Measurements from ENCODE around the gene IFIT2. TPM values are rescaled to one million over a fixed set of nuclear protein-coding genes. Genes with fewer than 3 reads are reported as not detected.
"Not testable (repeated sequence)": the region's sequence is repeated elsewhere in the genome, so short reads cannot be mapped to it uniquely, and the experiment has no call there.

Gene IFIT2
- total RNA-seq, 1 donor from 2014 or later, result not detected

GRCh38 chr10:89327803-89328441 lies 26.1 kb downstream of the IFIT2 start, which contains the start of gene IFIT3:
IFIT3 (plus strand) TSS chr10:89327997; CDS start chr10:89328074, 77 bp downstream.
- Mint-ChIP-seq H3K4me3 (ENCODE audit: unreplicated experiment) (no peak within 1 kb of the TSS), H3K27me3 (ENCODE audit: unreplicated experiment) (no peaks in the 10 kb centered on the region), H3K9me3 (ENCODE audit: unreplicated experiment) (no peaks in the 10 kb centered on the region), H3K4me1 (ENCODE audit: low read depth, unreplicated experiment) (peaks cover 8% of the 10 kb centered on the region), H3K27ac (ENCODE audit: unreplicated experiment) (no peak within 1 kb of the TSS), H3K36me3 (ENCODE audit: unreplicated experiment) (no peaks in the 10 kb centered on the region)
- no peak for DNase-seq
- TF ChIP-seq CTCF (IDR thresholded peaks at IDR 0.05; ENCODE audit: partially characterized antibody, unreplicated experiment), result no peak

GRCh38 chr10:89329151-89329550 lies 27.3 kb downstream of the IFIT2 start:
- H3K4me1 Mint-ChIP-seq (ENCODE audit: low read depth, unreplicated experiment), result peaks cover 15% of the 10 kb centered on the region
- H3K27me3 Mint-ChIP-seq (ENCODE audit: unreplicated experiment), result no peaks in the 10 kb centered on the region

GRCh38 chr10:89330014-89330413 lies 28.2 kb downstream of the IFIT2 start:
- H3K4me1 Mint-ChIP-seq (ENCODE audit: low read depth, unreplicated experiment), result peaks cover 15% of the 10 kb centered on the region
- H3K27me3 Mint-ChIP-seq (ENCODE audit: unreplicated experiment); DNase-seq; H3K27ac Mint-ChIP-seq (ENCODE audit: unreplicated experiment); H3K36me3 Mint-ChIP-seq (ENCODE audit: unreplicated experiment); H3K9me3 Mint-ChIP-seq (ENCODE audit: unreplicated experiment); H3K4me3 Mint-ChIP-seq (ENCODE audit: unreplicated experiment): not testable (repeated sequence)

More at GRCh38 chr10:89329151-89329550, 27.3 kb downstream of the IFIT2 start:
- no peak for TF ChIP-seq CTCF (IDR thresholded peaks at IDR 0.05; ENCODE audit: partially characterized antibody, unreplicated experiment)
- Mint-ChIP-seq H3K27ac (ENCODE audit: unreplicated experiment) (no peak overlapping the region), H3K9me3 (ENCODE audit: unreplicated experiment) (no peaks in the 10 kb centered on the region), H3K36me3 (ENCODE audit: unreplicated experiment) (no peaks in the 10 kb centered on the region), H3K4me3 (ENCODE audit: unreplicated experiment) (no peak overlapping the region)
- no peak for DNase-seq

- TF ChIP-seq CTCF (IDR thresholded peaks at IDR 0.05; ENCODE audit: partially characterized antibody, unreplicated experiment), result no peak
- H3K27ac Mint-ChIP-seq (ENCODE audit: unreplicated experiment), result no peak overlapping the region
- H3K27me3 Mint-ChIP-seq (ENCODE audit: unreplicated experiment), result no peaks in the 10 kb centered on the region
- no peaks in the 10 kb centered on the region for H3K36me3 Mint-ChIP-seq (ENCODE audit: unreplicated experiment)
- peaks cover 15% of the 10 kb centered on the region for H3K4me1 Mint-ChIP-seq (ENCODE audit: low read depth, unreplicated experiment)
- no peak for DNase-seq
- H3K4me3 Mint-ChIP-seq (ENCODE audit: unreplicated experiment), result no peak overlapping the region
- H3K9me3 Mint-ChIP-seq (ENCODE audit: unreplicated experiment), result no peaks in the 10 kb centered on the region
Measured at GRCh38 chr10:89330537-89331212, 28.8 kb downstream of the IFIT2 start.

GRCh38 chr10:89331487-89332122 lies 29.8 kb downstream of the IFIT2 start:
- not testable (repeated sequence) for H3K36me3 Mint-ChIP-seq (ENCODE audit: unreplicated experiment); DNase-seq; H3K27ac Mint-ChIP-seq (ENCODE audit: unreplicated experiment); H3K9me3 Mint-ChIP-seq (ENCODE audit: unreplicated experiment); H3K4me3 Mint-ChIP-seq (ENCODE audit: unreplicated experiment); H3K27me3 Mint-ChIP-seq (ENCODE audit: unreplicated experiment)
- H3K4me1 Mint-ChIP-seq (ENCODE audit: low read depth, unreplicated experiment), result peaks cover 15% of the 10 kb centered on the region
